ENCODE measurements around the gene ZCCHC3. TPM values are rescaled to one million over a fixed set of nuclear protein-coding genes. Genes with fewer than 3 reads are reported as not detected.
"Not testable (repeated sequence)": the region's sequence is repeated elsewhere in the genome, so short reads cannot be mapped to it uniquely, and the experiment has no call there.

Gene ZCCHC3
- total RNA-seq, 1 donor = 9.0 TPM

- H3K79me2 ChIP-seq (ENCODE audit: insufficient read depth, low read length) = peaks cover 13% of the 10 kb centered on the region
- H3K36me3 ChIP-seq (ENCODE audit: insufficient read depth, low read length) = no peaks in the 10 kb centered on the region
- H3K27me3 ChIP-seq (ENCODE audit: insufficient read depth, low read length) = no peaks in the 10 kb centered on the region
- peaks cover 26% of the 10 kb centered on the region for H4K20me1 ChIP-seq (ENCODE audit: insufficient read depth, low read length)
- no peak overlapping the region for H3K27ac ChIP-seq (ENCODE audit: low read depth, low read length)
- no peak overlapping the region for H3K4me3 ChIP-seq (ENCODE audit: insufficient read depth, low read length)
- H3K4me1 ChIP-seq (ENCODE audit: insufficient read depth, low read length) = peaks cover 23% of the 10 kb centered on the region
- no peak for TF ChIP-seq CTCF (IDR thresholded peaks at IDR 0.05; ENCODE audit: extremely low read depth, low read depth, low read length)
- DNase-seq (ENCODE audit: insufficient read length, low spot score, missing footprints) = no peak
- no peak overlapping the region for H3K4me2 ChIP-seq (ENCODE audit: insufficient read depth, low read length)
- no peak overlapping the region for H2AFZ ChIP-seq (ENCODE audit: low read length)
- no peaks in the 10 kb centered on the region for H3K9me3 ChIP-seq (ENCODE audit: low read depth, low read length)
These were observed 32.5 kb downstream of the ZCCHC3 start for GRCh38 chr20:329851-330232.

- H3K4me3 ChIP-seq (ENCODE audit: insufficient read depth, low read length) = no peak overlapping the region
- peaks cover 26% of the 10 kb centered on the region for H4K20me1 ChIP-seq (ENCODE audit: insufficient read depth, low read length)
- no peaks in the 10 kb centered on the region for H3K36me3 ChIP-seq (ENCODE audit: insufficient read depth, low read length)
- H3K79me2 ChIP-seq (ENCODE audit: insufficient read depth, low read length) = peaks cover 13% of the 10 kb centered on the region
- peak; percentile 95 for DNase-seq (ENCODE audit: insufficient read length, low spot score, missing footprints)
- H3K4me1 ChIP-seq (ENCODE audit: insufficient read depth, low read length) = peaks cover 20% of the 10 kb centered on the region
- no peak overlapping the region for H2AFZ ChIP-seq (ENCODE audit: low read length)
- H3K4me2 ChIP-seq (ENCODE audit: insufficient read depth, low read length) = peak overlapping the region; percentile 15
- H3K27ac ChIP-seq (ENCODE audit: low read depth, low read length) = no peak overlapping the region
- H3K9me3 ChIP-seq (ENCODE audit: low read depth, low read length) = no peaks in the 10 kb centered on the region
- H3K27me3 ChIP-seq (ENCODE audit: insufficient read depth, low read length) = no peaks in the 10 kb centered on the region
- TF ChIP-seq CTCF (IDR thresholded peaks at IDR 0.05; ENCODE audit: extremely low read depth, low read depth, low read length) = peak; percentile 94
These were observed 33.1 kb downstream of the ZCCHC3 start for GRCh38 chr20:330233-331149.

- no peaks in the 10 kb centered on the region for H3K36me3 ChIP-seq (ENCODE audit: insufficient read depth, low read length)
- peaks cover 12% of the 10 kb centered on the region for H4K20me1 ChIP-seq (ENCODE audit: insufficient read depth, low read length)
- H3K27ac ChIP-seq (ENCODE audit: low read depth, low read length) = no peak overlapping the region
- no peak for DNase-seq (ENCODE audit: insufficient read length, low spot score, missing footprints)
- TF ChIP-seq CTCF (IDR thresholded peaks at IDR 0.05; ENCODE audit: extremely low read depth, low read depth, low read length) = no peak
- no peak overlapping the region for H2AFZ ChIP-seq (ENCODE audit: low read length)
- H3K4me3 ChIP-seq (ENCODE audit: insufficient read depth, low read length) = no peak overlapping the region
- no peaks in the 10 kb centered on the region for H3K79me2 ChIP-seq (ENCODE audit: insufficient read depth, low read length)
- no peaks in the 10 kb centered on the region for H3K9me3 ChIP-seq (ENCODE audit: low read depth, low read length)
- no peak overlapping the region for H3K4me2 ChIP-seq (ENCODE audit: insufficient read depth, low read length)
- H3K27me3 ChIP-seq (ENCODE audit: insufficient read depth, low read length) = no peaks in the 10 kb centered on the region
- H3K4me1 ChIP-seq (ENCODE audit: insufficient read depth, low read length) = peaks cover 5% of the 10 kb centered on the region
These were observed 37.2 kb downstream of the ZCCHC3 start for GRCh38 chr20:334578-334977.

- H3K27me3 ChIP-seq (ENCODE audit: insufficient read depth, low read length); H3K36me3 ChIP-seq (ENCODE audit: insufficient read depth, low read length); H3K4me1 ChIP-seq (ENCODE audit: insufficient read depth, low read length); H3K79me2 ChIP-seq (ENCODE audit: insufficient read depth, low read length); H3K9me3 ChIP-seq (ENCODE audit: low read depth, low read length); H3K4me3 ChIP-seq (ENCODE audit: insufficient read depth, low read length); H3K27ac ChIP-seq (ENCODE audit: low read depth, low read length); H2AFZ ChIP-seq (ENCODE audit: low read length); H3K4me2 ChIP-seq (ENCODE audit: insufficient read depth, low read length); H4K20me1 ChIP-seq (ENCODE audit: insufficient read depth, low read length); DNase-seq (ENCODE audit: insufficient read length, low spot score, missing footprints): not testable (repeated sequence)
These were observed 38.7 kb downstream of the ZCCHC3 start for GRCh38 chr20:336040-336439.
